Sciatic nerve (tissue), 2 donors: ENCODE measurements around the gene THG1L. TPM values are rescaled to one million over a fixed set of nuclear protein-coding genes. Genes with fewer than 3 reads are reported as not detected.
"Not testable (repeated sequence)": the region's sequence is repeated elsewhere in the genome, so short reads cannot be mapped to it uniquely, and the experiment has no call there.

Experiments
- ATAC-seq: fragments of 200-7000 bp; cut with Tn5 transposase; one replicate; pipeline ENCODE4 v1.9.1; 2020; ENCODE audit warnings: mild to moderate bottlenecking, moderate library complexity
- DNase-seq: peaks from one replicate; pipeline ENCODE4 v3.0.0-alpha.2; 2020; ENCODE audit warnings: low spot score
- intact Hi-C: fragments of 100-400 bp; cut with DNase I; formaldehyde crosslinking; loops from one replicate; pipeline ENCODE4 v1.14.2; 2022
- total RNA-seq: library from RNA; stranded (reverse); fragmentation: NEBNext Ultra II Directional; extraction: Animal tissue kit (Norgen Biotek cat#: 25700); gene quantifications from one replicate; pipeline ENCODE4 v1.2.1, GENCODE V29; 2021
- donor health status: DM: no; HTN: no; CAD: no.
- donor health status: DM: no; HTN: no; CAD: no.

THG1L gene
- total RNA-seq, 1 donor from 2014 or later, result 5.8 TPM

GRCh38 chr5:157719245-157719644 is 12.0 kb upstream of the THG1L start:
- intact Hi-C loops, result loop anchor here (10.0 kb wide), 1 partner anchor 274 kb away; no protein-coding TSS in a partner anchor
- DNase-seq, result no peak
- ATAC-seq, result no peak

GRCh38 chr5:157721159-157721558 is 10.1 kb upstream of the THG1L start:
- ATAC-seq (no peak), DNase-seq (no peak)
- intact Hi-C loops, result no loop called here

GRCh38 chr5:157722895-157723294 is 8.3 kb upstream of the THG1L start:
- ATAC-seq, intact Hi-C loops, DNase-seq: not testable (repeated sequence)

- ATAC-seq, intact Hi-C loops, DNase-seq: not testable (repeated sequence)
Observed at GRCh38 chr5:157726607-157727006, 4.6 kb upstream of the THG1L start.

- intact Hi-C loops, ATAC-seq, DNase-seq: not testable (repeated sequence)
Observed at GRCh38 chr5:157727858-157728257, 3.4 kb upstream of the THG1L start.

GRCh38 chr5:157729858-157730257 is 1.4 kb upstream of the THG1L start:
- DNase-seq (no peak), ATAC-seq (no peak)
- intact Hi-C loops, result no loop called here

GRCh38 chr5:157730900-157731271 is 334 bp upstream of the THG1L start:
- intact Hi-C loops, result no loop called here
- DNase-seq (no peak), ATAC-seq (no peak)

GRCh38 chr5:157732130-157732514 is 902 bp downstream of the THG1L start:
- intact Hi-C loops, result no loop called here
- no peak for DNase-seq
- ATAC-seq, result no peak

- intact Hi-C loops, result no loop called here
- ATAC-seq (no peak), DNase-seq (no peak)
Observed at GRCh38 chr5:157732596-157733262, 1.5 kb downstream of the THG1L start.

- ATAC-seq (no peak), DNase-seq (no peak)
- intact Hi-C loops, result no loop called here
Observed at GRCh38 chr5:157734436-157734835, 3.2 kb downstream of the THG1L start.

GRCh38 chr5:157735991-157736390 is 4.8 kb downstream of the THG1L start:
- intact Hi-C loops, result no loop called here
- no peak for ATAC-seq

GRCh38 chr5:157739388-157740228 is 8.4 kb downstream of the THG1L start:
- intact Hi-C loops, result no loop called here
- DNase-seq, result no peak
- no peak for ATAC-seq

More at GRCh38 chr5:157735991-157736390, 4.8 kb downstream of the THG1L start:
- DNase-seq, result no peak

- ATAC-seq, result no peak
- intact Hi-C loops, result no loop called here
Observed at GRCh38 chr5:157740229-157740610, 9.0 kb downstream of the THG1L start.

GRCh38 chr5:157741131-157741530 is 9.9 kb downstream of the THG1L start:
- intact Hi-C loops, result no loop called here
- no peak for ATAC-seq
- DNase-seq, result no peak

More at GRCh38 chr5:157740229-157740610, 9.0 kb downstream of the THG1L start:
- no peak for DNase-seq

- ATAC-seq (peak; percentile 95), DNase-seq (peak; percentile 91)
- intact Hi-C loops, result no loop called here
Observed at GRCh38 chr5:157743163-157744050, 12.2 kb downstream of the THG1L start, which contains the start of gene LSM11. TSS of gene LSM11 (plus strand) at chr5:157743712. CDS start at chr5:157743751, 39 bp downstream.

- ATAC-seq (peak; percentile 9), DNase-seq (no peak)
- intact Hi-C loops, result no loop called here
Observed at GRCh38 chr5:157744051-157745011, 13.1 kb downstream of the THG1L start.

GRCh38 chr5:157745041-157745456 is 13.8 kb downstream of the THG1L start:
- no peak for DNase-seq
- ATAC-seq, result no peak
- intact Hi-C loops, result no loop called here

GRCh38 chr5:157747173-157747740 is 16.0 kb downstream of the THG1L start:
- no peak for ATAC-seq
- no peak for DNase-seq
- intact Hi-C loops, result no loop called here
